GM19043 (cell line): Measurements from ENCODE around the gene TBCE.

ENCODE experiments used
- ATAC-seq: cut with Tn5 transposase; IDR thresholded peaks from one replicate; pipeline ENCODE4 v1.9.1; 2021; ENCODE audit warnings: low read depth; ENCODE audit not compliant: unreplicated experiment

Gene TBCE

GRCh38 chr1:235495551-235495950 lies 128.3 kb downstream of the TBCE start:
- ATAC-seq = no peak

- no peak for ATAC-seq
Measured at GRCh38 chr1:235500971-235501540, 133.8 kb downstream of the TBCE start.
